ENCODE results near the gene MMS19.

The MMS19 gene

DNA sequence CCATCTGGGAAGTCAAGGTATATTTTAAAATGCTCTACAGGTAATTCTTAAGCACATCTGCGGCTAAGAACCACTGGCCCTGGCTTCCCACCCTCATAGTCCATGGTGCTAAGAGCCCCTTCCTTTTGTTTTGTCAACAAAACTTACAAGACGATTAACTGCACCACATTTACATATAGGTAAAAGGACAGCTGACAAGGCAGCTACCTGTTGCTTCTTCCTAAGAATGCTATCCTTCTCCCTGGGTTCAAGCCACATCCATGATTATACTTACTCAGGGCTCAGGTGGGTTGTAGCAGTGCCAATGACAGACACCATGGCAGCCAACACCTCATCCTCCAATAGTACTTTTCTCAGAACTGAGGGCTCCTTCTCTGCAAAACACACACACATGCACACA is 35.9 kb downstream of the MMS19 start:
- Histone ChIP-seq H3K9me3 (ENCODE audit: insufficient read depth, low read length, severe bottlenecking) (no peaks in the 10 kb centered on the region), H3K4me1 (ENCODE audit: insufficient read depth, low read length) (no peaks in the 10 kb centered on the region), H4K20me1 (ENCODE audit: insufficient read depth, low read length) (peaks cover 8% of the 10 kb centered on the region), H2AFZ (ENCODE audit: low read depth, low read length) (no peak overlapping the region), H3K4me2 (ENCODE audit: insufficient read depth, low read length) (no peak overlapping the region), H3K36me3 (ENCODE audit: insufficient read depth, low read length) (peaks cover 94% of the 10 kb centered on the region), H3K27me3 (ENCODE audit: insufficient read depth, low read length, poor library complexity) (no peaks in the 10 kb centered on the region), H3K79me2 (ENCODE audit: insufficient read depth, low read length) (no peaks in the 10 kb centered on the region), H3K4me3 (ENCODE audit: low read depth in 1 of 2, low read length in 2 of 2) (no peak overlapping the region), H3K27ac (ENCODE audit: low read length) (no peak overlapping the region), H3K9ac (ENCODE audit: low read depth, low read length) (no peak overlapping the region)
- ATAC-seq (ENCODE audit: insufficient read depth, low read depth) = no peak
- DNase-seq = no peak
- TF ChIP-seq, protein P1, sequence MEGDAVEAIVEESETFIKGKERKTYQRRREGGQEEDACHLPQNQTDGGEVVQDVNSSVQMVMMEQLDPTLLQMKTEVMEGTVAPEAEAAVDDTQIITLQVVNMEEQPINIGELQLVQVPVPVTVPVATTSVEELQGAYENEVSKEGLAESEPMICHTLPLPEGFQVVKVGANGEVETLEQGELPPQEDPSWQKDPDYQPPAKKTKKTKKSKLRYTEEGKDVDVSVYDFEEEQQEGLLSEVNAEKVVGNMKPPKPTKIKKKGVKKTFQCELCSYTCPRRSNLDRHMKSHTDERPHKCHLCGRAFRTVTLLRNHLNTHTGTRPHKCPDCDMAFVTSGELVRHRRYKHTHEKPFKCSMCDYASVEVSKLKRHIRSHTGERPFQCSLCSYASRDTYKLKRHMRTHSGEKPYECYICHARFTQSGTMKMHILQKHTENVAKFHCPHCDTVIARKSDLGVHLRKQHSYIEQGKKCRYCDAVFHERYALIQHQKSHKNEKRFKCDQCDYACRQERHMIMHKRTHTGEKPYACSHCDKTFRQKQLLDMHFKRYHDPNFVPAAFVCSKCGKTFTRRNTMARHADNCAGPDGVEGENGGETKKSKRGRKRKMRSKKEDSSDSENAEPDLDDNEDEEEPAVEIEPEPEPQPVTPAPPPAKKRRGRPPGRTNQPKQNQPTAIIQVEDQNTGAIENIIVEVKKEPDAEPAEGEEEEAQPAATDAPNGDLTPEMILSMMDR (IDR thresholded peaks at IDR 0.05; ENCODE audit: borderline replicate concordance, extremely low read depth, low read length, poor library complexity, severe bottlenecking) = no peak
- TF ChIP-seq EZH2 (IDR thresholded peaks at IDR 0.05; ENCODE audit: borderline replicate concordance, low read depth, low read length, severe bottlenecking) = no peak

DNA sequence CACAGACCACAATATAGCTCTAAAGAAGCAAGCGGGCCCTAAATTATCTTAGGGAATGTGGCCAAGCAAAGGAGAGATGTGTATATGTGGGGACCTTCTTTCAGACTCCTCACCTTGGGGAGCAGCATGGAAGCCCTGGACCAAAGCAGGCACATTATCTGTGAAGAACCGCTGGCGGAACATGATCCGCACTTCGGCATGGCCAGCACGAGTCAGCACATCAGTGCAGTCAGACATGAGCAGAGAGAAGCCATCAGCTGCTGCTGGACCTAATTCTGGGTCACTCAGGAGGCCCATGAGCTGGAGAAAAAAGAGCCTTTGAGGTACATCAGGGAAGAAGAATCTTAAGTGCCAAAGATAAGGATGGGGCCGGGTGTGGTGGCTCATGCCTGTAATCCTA is 38.3 kb downstream of the MMS19 start:
- no peaks in the 10 kb centered on the region for H3K4me1 ChIP-seq (ENCODE audit: insufficient read depth, low read length)
- DNase-seq (no peak), ATAC-seq (ENCODE audit: insufficient read depth, low read depth) (no peak)
- H3K79me2 ChIP-seq (ENCODE audit: insufficient read depth, low read length) = no peaks in the 10 kb centered on the region
- no peaks in the 10 kb centered on the region for H3K9me3 ChIP-seq (ENCODE audit: insufficient read depth, low read length, severe bottlenecking)
- peaks cover 8% of the 10 kb centered on the region for H4K20me1 ChIP-seq (ENCODE audit: insufficient read depth, low read length)
- H3K9ac ChIP-seq (ENCODE audit: low read depth, low read length) = no peak overlapping the region
- H3K27me3 ChIP-seq (ENCODE audit: insufficient read depth, low read length, poor library complexity) = no peaks in the 10 kb centered on the region
- peaks cover 98% of the 10 kb centered on the region for H3K36me3 ChIP-seq (ENCODE audit: insufficient read depth, low read length)
- no peak overlapping the region for H3K4me3 ChIP-seq (ENCODE audit: low read depth in 1 of 2, low read length in 2 of 2)
- H2AFZ ChIP-seq (ENCODE audit: low read depth, low read length) = no peak overlapping the region
- H3K4me2 ChIP-seq (ENCODE audit: insufficient read depth, low read length) = no peak overlapping the region
- H3K27ac ChIP-seq (ENCODE audit: low read length) = no peak overlapping the region
- no peak for TF ChIP-seq EZH2 (IDR thresholded peaks at IDR 0.05; ENCODE audit: borderline replicate concordance, low read depth, low read length, severe bottlenecking)
- TF ChIP-seq, protein P1 (IDR thresholded peaks at IDR 0.05; ENCODE audit: borderline replicate concordance, extremely low read depth, low read length, poor library complexity, severe bottlenecking) = no peak

DNA sequence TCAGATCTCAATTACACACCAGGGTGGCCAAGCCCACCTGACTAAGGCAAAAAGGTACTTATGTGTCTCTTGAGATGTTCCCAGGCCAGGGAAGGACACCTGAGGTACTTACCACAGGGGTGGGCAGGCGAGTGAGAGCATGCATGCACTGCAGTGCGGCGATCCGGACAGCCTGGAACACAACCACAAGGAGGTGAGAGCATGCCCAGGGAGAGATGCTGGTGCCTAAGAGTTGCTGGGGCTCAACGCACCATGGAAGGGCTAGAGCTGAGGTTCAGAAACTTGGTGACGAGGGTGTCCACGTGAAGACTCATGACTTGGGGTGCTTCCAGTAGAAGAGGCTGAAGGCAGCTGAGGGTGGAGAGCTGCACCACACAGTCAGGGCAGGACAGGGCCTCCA is 39.1 kb downstream of the MMS19 start:
- Histone ChIP-seq H3K36me3 (ENCODE audit: insufficient read depth, low read length) (peaks cover 99% of the 10 kb centered on the region), H4K20me1 (ENCODE audit: insufficient read depth, low read length) (peaks cover 9% of the 10 kb centered on the region), H3K27ac (ENCODE audit: low read length) (no peak overlapping the region), H3K9me3 (ENCODE audit: insufficient read depth, low read length, severe bottlenecking) (no peaks in the 10 kb centered on the region), H3K4me1 (ENCODE audit: insufficient read depth, low read length) (no peaks in the 10 kb centered on the region), H3K4me2 (ENCODE audit: insufficient read depth, low read length) (no peak overlapping the region), H3K27me3 (ENCODE audit: insufficient read depth, low read length, poor library complexity) (no peaks in the 10 kb centered on the region), H3K9ac (ENCODE audit: low read depth, low read length) (no peak overlapping the region), H3K79me2 (ENCODE audit: insufficient read depth, low read length) (no peaks in the 10 kb centered on the region), H3K4me3 (ENCODE audit: low read depth in 1 of 2, low read length in 2 of 2) (no peak overlapping the region), H2AFZ (ENCODE audit: low read depth, low read length) (no peak overlapping the region)
- DNase-seq = no peak
- no peak for TF ChIP-seq EZH2 (IDR thresholded peaks at IDR 0.05; ENCODE audit: borderline replicate concordance, low read depth, low read length, severe bottlenecking)
- TF ChIP-seq, protein P1 (IDR thresholded peaks at IDR 0.05; ENCODE audit: borderline replicate concordance, extremely low read depth, low read length, poor library complexity, severe bottlenecking) = no peak
- ATAC-seq (ENCODE audit: insufficient read depth, low read depth) = no peak

DNA sequence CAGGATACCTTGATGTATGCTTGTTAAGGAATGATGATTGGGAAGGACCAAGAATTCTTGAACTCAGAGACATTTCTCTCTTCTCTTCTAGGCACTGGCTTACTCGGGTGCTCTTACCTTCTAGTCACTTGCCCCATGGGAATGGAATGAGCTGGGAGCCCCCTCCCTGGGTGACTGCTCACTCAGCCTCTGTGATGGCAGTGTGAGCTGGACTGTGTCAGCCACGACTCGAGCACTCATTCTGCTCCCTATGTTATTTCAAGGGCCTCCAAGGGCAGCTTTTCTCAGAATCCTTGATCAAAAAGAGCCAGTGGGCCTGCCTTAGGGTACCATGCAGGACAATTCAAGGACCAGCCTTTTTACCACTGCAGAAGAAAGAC is 41.5 kb downstream of the MMS19 start:
- Histone ChIP-seq H3K4me1 (ENCODE audit: insufficient read depth, low read length) (no peaks in the 10 kb centered on the region), H3K36me3 (ENCODE audit: insufficient read depth, low read length) (peaks cover 99% of the 10 kb centered on the region), H3K27ac (ENCODE audit: low read length) (no peak overlapping the region), H2AFZ (ENCODE audit: low read depth, low read length) (no peak overlapping the region), H3K4me3 (ENCODE audit: low read depth in 1 of 2, low read length in 2 of 2) (no peak overlapping the region), H3K9ac (ENCODE audit: low read depth, low read length) (no peak overlapping the region), H3K9me3 (ENCODE audit: insufficient read depth, low read length, severe bottlenecking) (no peaks in the 10 kb centered on the region), H4K20me1 (ENCODE audit: insufficient read depth, low read length) (peaks cover 17% of the 10 kb centered on the region), H3K4me2 (ENCODE audit: insufficient read depth, low read length) (no peak overlapping the region), H3K27me3 (ENCODE audit: insufficient read depth, low read length, poor library complexity) (no peaks in the 10 kb centered on the region), H3K79me2 (ENCODE audit: insufficient read depth, low read length) (peaks cover 11% of the 10 kb centered on the region; the same call in 1 of the 2 replicates)
- TF ChIP-seq EZH2 (IDR thresholded peaks at IDR 0.05; ENCODE audit: borderline replicate concordance, low read depth, low read length, severe bottlenecking) = no peak
- TF ChIP-seq, protein P1 (IDR thresholded peaks at IDR 0.05; ENCODE audit: borderline replicate concordance, extremely low read depth, low read length, poor library complexity, severe bottlenecking) = no peak
- ATAC-seq (ENCODE audit: insufficient read depth, low read depth) (no peak), DNase-seq (no peak)

All from DND-41 (cell line).